Spleen (tissue), 11 donors: ENCODE results near the gene TNFAIP2. TPM values are rescaled to one million over a fixed set of nuclear protein-coding genes. Genes with fewer than 3 reads are reported as not detected.

Experiments used
- DNase-seq: peaks from one replicate; pipeline ENCODE4 v3.0.0-alpha.2; 2020
- H3K27ac ChIP-seq, 8 donors: fragments of 200-600 bp; sonication (generic) in 7 of 8; 1 replicate in 4 of 8; 2 replicates in 4 of 8; pipeline versions ENCODE4 v1.5.0 to v1.8.0; 2016 to 2021; ENCODE audit warnings: inconsistent platforms in 4 of 8, mild to moderate bottlenecking in 4 of 8, moderate library complexity in 1 of 8
- H3K27me3 ChIP-seq, 7 donors: fragments of 200-600 bp; sonication (generic) in 6 of 7; replicated peaks in 1 of 7; 1 replicate in 4 of 7; 2 replicates in 3 of 7; pipeline versions ENCODE4 v1.5.0 to v1.8.0; 2016 to 2021; ENCODE audit warnings: inconsistent platforms in 3 of 7, mild to moderate bottlenecking in 1 of 7
- H3K36me3 ChIP-seq, 6 donors: fragments of 200-600 bp; sonication (generic) in 5 of 6; 1 replicate in 4 of 6; 2 replicates in 2 of 6; pipeline versions ENCODE4 v1.5.0 to v1.8.0; 2016 to 2021; ENCODE audit warnings: inconsistent platforms in 2 of 6
- H3K4me1 ChIP-seq, 6 donors: fragments of 200-600 bp; sonication (generic) in 5 of 6; 1 replicate in 3 of 6; 2 replicates in 3 of 6; pipeline versions ENCODE4 v1.5.0 to v1.8.0; 2016 to 2021; ENCODE audit warnings: inconsistent platforms in 3 of 6
- H3K4me3 ChIP-seq, 8 donors: fragments of 200-600 bp; sonication (generic) in 7 of 8; 1 replicate in 4 of 8; 2 replicates in 4 of 8; pipeline versions ENCODE4 v1.5.0 to v1.8.0; 2016 to 2021; ENCODE audit warnings: inconsistent platforms in 4 of 8, mild to moderate bottlenecking in 4 of 8, moderate library complexity in 2 of 8
- H3K9me3 ChIP-seq, 8 donors: fragments of 200-600 bp; sonication (generic) in 7 of 8; 1 replicate in 4 of 8; 2 replicates in 4 of 8; pipeline versions ENCODE4 v1.5.0 to v1.8.0; 2016 to 2021; ENCODE audit warnings: inconsistent platforms in 4 of 8
- CTCF ChIP-seq, 11 experiments: fragments of 200-600 bp in 7 of 11; fragments of 450-650 bp in 4 of 11; sonication (generic) in 4 of 11; IDR thresholded peaks in 8 of 11; conservative IDR thresholded peaks in 3 of 11; 1 replicate in 7 of 11; 2 replicates in 4 of 11; pipeline versions ENCODE4 v1.4.0 to v1.8.0; 2016 to 2021; ENCODE audit warnings: antibody characterized with exemption in 11 of 11, inconsistent platforms in 4 of 11, mild to moderate bottlenecking in 1 of 11
- POLR2A ChIP-seq, 3 donors: fragments of 450-650 bp; IDR thresholded peaks; one replicate each; pipeline ENCODE4 v1.5.1; 2017; ENCODE audit warnings: antibody characterized with exemption in 3 of 3, mild to moderate bottlenecking in 1 of 3
- POLR2AphosphoS5 ChIP-seq, 3 donors: sonication (generic); formaldehyde crosslinking; IDR thresholded peaks; one replicate each; pipeline ENCODE4 v1.5.1; 2017; ENCODE audit warnings: antibody characterized with exemption in 3 of 3
- WGBS, 5 donors: extraction: QIAGEN DNeasy Blood & Tissue Kit in 3 of 5; methylation state at CpG; one replicate each; pipeline versions ENCODE4 v1.1.5 to v1.1.7; 2013 to 2018; 5-methylcytosine and 5-hydroxymethylcytosine counted together
- intact Hi-C: fragments of 100-400 bp; cut with DNase I; formaldehyde crosslinking; loops from one replicate; pipeline ENCODE4 v1.15.0; 2023; ENCODE audit warnings: low total_unique reads
- polyA plus RNA-seq, 3 donors: library from polyadenylated mRNA; stranded (reverse); fragments of 200-250 nt; gene quantifications; one replicate each; pipeline ENCODE4 v1.2.1, GENCODE V29; 2013
- total RNA-seq, 7 donors: library from RNA; depleted of rRNA in 3 of 7; stranded (reverse); fragments of >200 nt in 3 of 7; fragmentation: NEBNext Ultra II Directional in 4 of 7; extraction: Animal tissue kit (Norgen Biotek cat#: 25700) in 4 of 7; gene quantifications; one replicate each; pipeline versions ENCODE4 v1.1.0 to v1.2.1, GENCODE V29; 2016 to 2021
- donor health status: healthy with polysubstance abuse.
- donor health status: DM: no; HTN: no; CAD: no; lungs with moderate emphysema.
- donor health status: DM: no; HTN: no; CAD: no.
- donor health status: Bipolar disorder and iron deficiency.
- donor health status: healthy.
- donor health status: DM: no; HTN: no; CAD: no.
- donor health status: DM: yes; HTN: yes; CAD: no.

Gene TNFAIP2
- total and polyA plus RNA-seq, 10 donors = 90.2 to 410 (median 268) TPM

DNA sequence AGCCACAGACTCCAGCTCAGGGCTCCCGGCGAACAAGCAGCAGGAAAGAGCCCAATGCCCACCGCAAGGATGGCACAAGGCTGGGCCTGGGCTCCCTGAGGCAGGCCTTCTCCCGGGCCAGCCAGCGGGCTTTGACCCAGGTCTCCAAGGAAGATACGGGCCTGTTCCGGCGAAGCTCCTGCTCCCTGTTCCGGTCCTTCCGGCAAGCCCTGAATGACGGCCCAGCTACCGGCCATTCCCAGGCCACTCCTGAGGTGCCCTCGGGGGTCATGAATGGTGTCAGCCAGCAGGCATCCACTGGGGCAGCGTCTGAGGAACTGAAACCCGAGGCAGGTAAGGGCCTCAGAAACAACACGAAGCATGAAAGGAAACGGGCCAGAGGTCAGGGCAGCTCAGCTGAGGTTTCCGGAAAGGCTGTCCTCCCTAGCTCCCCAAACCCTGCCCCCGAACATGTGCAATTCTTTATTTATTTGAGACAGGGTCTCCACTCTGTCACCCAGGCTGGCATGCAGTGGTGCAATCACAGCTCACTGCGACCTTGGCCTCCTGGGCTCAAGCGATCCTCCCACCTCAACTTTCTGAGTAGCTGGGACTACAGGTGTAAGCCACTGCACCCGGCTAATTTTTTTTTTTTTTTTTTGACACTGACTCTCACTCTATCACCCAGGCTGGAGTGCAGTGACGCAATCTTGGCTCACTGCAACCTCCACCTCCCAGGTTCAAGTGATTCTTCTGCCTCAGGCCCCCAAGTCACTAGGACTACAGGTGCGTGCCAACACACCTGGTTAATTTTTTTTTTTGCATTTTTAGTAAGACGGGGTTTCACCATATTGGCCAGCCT lies 22.8 kb upstream of the TNFAIP2 start:
- intact Hi-C loops = loop anchor here (10.0 kb wide), 2 partner anchors 84 to 194 kb away; no protein-coding TSS in a partner anchor
- peak overlapping the region in 4 of 8 donors; percentile 7 to 59 (median 46) for H3K27ac ChIP-seq
- H3K27me3 ChIP-seq = peaks cover 6 to 43% (median 33%) of the 10 kb centered on the region in 7 donors
- no peaks in the 10 kb centered on the region for H3K9me3 ChIP-seq
- H3K4me3 ChIP-seq = no peak overlapping the region
- peaks cover 12 to 88% (median 72%) of the 10 kb centered on the region in 6 donors for H3K4me1 ChIP-seq
- WGBS, 5 donors = 65 to 82% (median 74%) methylated on average over 23 to 25 of the region's 25 CpGs
- TF ChIP-seq POLR2AphosphoS5 (IDR thresholded peaks at IDR 0.05) (peak in 1 of 3 donors; percentile 17), CTCF (IDR thresholded peaks at IDR 0.05 in 8 of 11, conservative IDR thresholded peaks at IDR 0.05 in 3 of 11) (no peak)
- no peak for DNase-seq
- H3K36me3 ChIP-seq = no peaks in the 10 kb centered on the region

DNA sequence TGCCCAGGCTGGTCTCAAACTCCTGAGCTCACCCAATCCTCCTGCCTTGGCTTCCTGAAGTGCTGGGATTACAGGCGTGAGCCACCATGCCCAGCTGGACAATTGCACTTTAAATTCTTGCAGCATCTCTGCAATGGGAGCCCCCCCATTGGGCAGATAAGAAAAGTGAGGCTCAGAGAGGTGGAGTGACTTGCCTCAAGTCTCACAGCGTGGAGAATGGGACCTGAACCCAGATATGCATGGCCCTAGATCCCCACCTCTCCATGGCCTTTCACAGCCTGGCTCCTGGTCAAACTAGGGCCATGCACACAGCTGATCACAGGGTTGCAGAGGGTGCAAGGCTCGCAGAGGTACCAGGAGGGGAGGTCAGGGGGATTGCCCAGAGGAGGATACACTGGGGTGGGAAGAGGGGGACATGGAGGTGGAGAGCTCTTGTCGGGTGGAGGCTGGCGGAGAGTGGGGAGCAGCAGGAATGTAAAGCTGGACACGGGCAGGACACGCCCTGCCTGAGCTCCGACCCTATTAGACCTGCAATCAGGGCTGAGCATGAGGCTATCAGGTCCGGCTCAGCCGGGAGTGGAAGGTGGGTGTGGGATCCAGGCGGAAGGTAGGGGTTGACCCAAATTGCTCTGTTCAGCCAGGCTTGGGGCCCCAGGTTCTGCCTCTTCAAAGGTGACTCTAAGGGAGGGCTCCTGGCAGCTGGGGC lies 21.9 kb upstream of the TNFAIP2 start:
- no peak for DNase-seq
- H3K27me3 ChIP-seq = peaks cover 6 to 52% (median 33%) of the 10 kb centered on the region in 7 donors
- no peaks in the 10 kb centered on the region for H3K9me3 ChIP-seq
- peak overlapping the region in 2 of 8 donors; percentile 14 to 52 for H3K27ac ChIP-seq
- intact Hi-C loops = loop anchor here (10.0 kb wide), 2 partner anchors 83 to 193 kb away; no protein-coding TSS in a partner anchor
- no peak for TF ChIP-seq POLR2AphosphoS5 (IDR thresholded peaks at IDR 0.05)
- TF ChIP-seq POLR2A (IDR thresholded peaks at IDR 0.05) = no peak
- H3K4me3 ChIP-seq = no peak overlapping the region
- H3K4me1 ChIP-seq = peaks cover 12 to 91% (median 75%) of the 10 kb centered on the region in 6 donors
- no peaks in the 10 kb centered on the region for H3K36me3 ChIP-seq
- 93 to 97% (median 94%) methylated on average over 11 of the region's 11 CpGs for WGBS, 5 donors

DNA sequence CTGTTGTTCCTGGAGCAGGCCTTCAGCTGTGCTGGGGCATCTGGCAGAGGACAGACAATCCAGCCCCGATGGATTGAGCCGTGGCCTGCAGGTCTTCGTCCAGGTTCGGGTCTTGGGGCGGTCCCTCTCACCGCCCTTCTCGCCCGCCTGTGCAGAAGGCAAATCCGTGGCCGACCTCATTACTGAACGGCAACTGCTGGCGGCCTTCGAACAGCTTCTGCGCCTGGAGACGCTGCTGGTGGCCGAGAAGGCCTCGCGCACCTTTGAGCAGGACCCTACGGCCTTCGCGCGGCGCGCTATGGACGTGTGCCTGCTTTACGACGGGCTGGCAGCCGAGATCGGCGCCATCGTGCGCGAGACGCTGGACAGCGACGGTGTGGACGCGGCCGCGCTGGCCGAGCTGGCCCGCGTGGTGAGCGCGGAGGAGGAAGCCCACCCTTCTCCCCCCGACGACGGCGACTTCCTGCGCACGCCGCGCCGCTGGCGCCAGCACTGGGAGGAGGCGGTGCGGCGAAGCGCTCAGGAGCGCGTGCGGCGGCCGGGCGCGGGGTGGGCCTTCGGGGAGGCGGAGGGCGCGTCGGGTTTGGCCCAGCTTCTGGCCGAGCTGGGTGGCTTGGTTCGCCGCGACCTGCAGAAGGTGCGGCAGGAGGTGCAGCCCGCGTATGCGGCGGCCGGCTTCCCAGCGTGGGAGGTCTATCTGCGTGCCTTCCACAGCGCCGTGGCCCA lies 21.1 kb upstream of the TNFAIP2 start:
- peak overlapping the region in 2 of 8 donors; percentile 1 to 17 for H3K4me3 ChIP-seq
- peaks cover 12 to 89% (median 75%) of the 10 kb centered on the region in 6 donors for H3K4me1 ChIP-seq
- H3K27me3 ChIP-seq = peaks cover 6 to 59% (median 33%) of the 10 kb centered on the region in 7 donors
- no peaks in the 10 kb centered on the region for H3K36me3 ChIP-seq
- H3K9me3 ChIP-seq = no peaks in the 10 kb centered on the region
- intact Hi-C loops = loop anchor here (10.0 kb wide), 2 partner anchors 83 to 193 kb away; no protein-coding TSS in a partner anchor
- TF ChIP-seq POLR2A (IDR thresholded peaks at IDR 0.05) (no peak), CTCF (IDR thresholded peaks at IDR 0.05 in 8 of 11, conservative IDR thresholded peaks at IDR 0.05 in 3 of 11) (no peak), POLR2AphosphoS5 (IDR thresholded peaks at IDR 0.05) (no peak)
- no peak overlapping the region for H3K27ac ChIP-seq
- WGBS, 5 donors = 34 to 54% (median 43%) methylated on average over 40 to 85 of the region's 85 CpGs
- no peak for DNase-seq

DNA sequence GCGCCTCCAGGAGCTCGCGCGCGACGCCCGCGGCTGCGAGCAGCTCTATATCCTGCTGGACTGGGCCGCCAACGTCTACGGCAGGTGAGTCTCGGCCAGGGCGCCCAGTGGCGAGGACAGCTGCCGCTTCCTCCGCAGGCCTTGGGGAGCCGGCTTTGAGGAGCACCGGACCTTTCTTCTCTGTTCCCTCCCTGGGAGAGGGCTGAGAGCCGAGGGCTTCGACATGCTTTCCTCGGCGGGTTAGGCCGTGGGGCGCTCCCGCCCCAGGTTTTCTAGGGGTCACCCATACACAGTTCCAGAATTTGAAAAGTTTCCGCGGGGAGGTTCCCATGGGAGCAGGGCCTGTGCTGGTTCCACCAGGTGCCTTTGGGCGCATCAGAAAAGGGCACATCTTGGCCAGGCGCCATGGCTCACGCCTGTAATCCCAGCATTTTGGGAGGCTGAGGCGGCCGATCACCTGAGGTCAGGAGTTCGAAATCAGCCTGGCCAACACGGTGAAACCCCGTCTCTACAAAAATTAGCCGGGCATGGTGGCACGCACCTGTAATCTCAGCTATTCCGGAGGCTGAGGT lies 20.5 kb upstream of the TNFAIP2 start:
- intact Hi-C loops = loop anchor here (10.0 kb wide), 2 partner anchors 82 to 192 kb away; no protein-coding TSS in a partner anchor

More for the DNA sequence above, 20.5 kb upstream of the TNFAIP2 start:
- H3K4me3 ChIP-seq = peak overlapping the region in 2 of 8 donors; percentile 1 to 17
- no peaks in the 10 kb centered on the region for H3K36me3 ChIP-seq
- WGBS, 5 donors = 44 to 60% (median 48%) methylated on average over 18 to 39 of the region's 39 CpGs
- no peaks in the 10 kb centered on the region for H3K9me3 ChIP-seq
- H3K4me1 ChIP-seq = peaks cover 12 to 82% (median 70%) of the 10 kb centered on the region in 6 donors
- no peak for TF ChIP-seq CTCF (IDR thresholded peaks at IDR 0.05 in 8 of 11, conservative IDR thresholded peaks at IDR 0.05 in 3 of 11)
- no peak for TF ChIP-seq POLR2A (IDR thresholded peaks at IDR 0.05)
- no peak for TF ChIP-seq POLR2AphosphoS5 (IDR thresholded peaks at IDR 0.05)
- no peak overlapping the region for H3K27ac ChIP-seq
- DNase-seq = no peak
- H3K27me3 ChIP-seq = peaks cover 6 to 66% (median 33%) of the 10 kb centered on the region in 7 donors
